K562 (cell line): ENCODE data around the gene UQCRH. TPM values are rescaled to one million over a fixed set of nuclear protein-coding genes. Genes with fewer than 3 reads are reported as not detected.

ENCODE experiments used
- BRCA1 ChIP-seq, 2 experiments: fragments of 450-650 bp in 1 of 2; sonication (generic) in 1 of 2; formaldehyde crosslinking in 1 of 2; IDR thresholded peaks; 2 replicates each; pipeline versions ENCODE4 v1.5.0 to v1.6.1; 2017 to 2020; ENCODE audit warnings: mild to moderate bottlenecking in 1 of 2, missing genetic modification reagents in 1 of 2
- FOXA3 ChIP-seq, 2 experiments: fragments of 450-650 bp in 1 of 2; sonication (generic) in 1 of 2; formaldehyde crosslinking; IDR thresholded peaks in 1 of 2; conservative IDR thresholded peaks in 1 of 2; 2 replicates each; pipeline versions ENCODE4 v1.4.0 to v1.8.0; 2020 to 2022; ENCODE audit warnings: mild to moderate bottlenecking in 2 of 2, missing genetic modification reagents in 1 of 2
- HDGF ChIP-seq: fragments of 450-650 bp; IDR thresholded peaks from 2 replicates; pipeline ENCODE4 v1.6.1; 2016
- HMG20A ChIP-seq: fragments of 450-650 bp; formaldehyde crosslinking; conservative IDR thresholded peaks from 2 replicates; pipeline ENCODE4 v1.4.0; 2020; ENCODE audit warnings: mild to moderate bottlenecking, mixed read lengths
- MCM5 ChIP-seq: fragments of 450-650 bp; IDR thresholded peaks from 2 replicates; pipeline ENCODE4 v1.6.1; 2016; ENCODE audit warnings: low read depth
- MED1 ChIP-seq: sonication (generic); formaldehyde crosslinking; IDR thresholded peaks from 2 replicates; pipeline ENCODE4 v1.8.1; 2023; ENCODE audit warnings: missing genetic modification reagents, borderline replicate concordance
- MYBL2 ChIP-seq, 2 experiments: fragments of 450-650 bp in 1 of 2; sonication (generic) in 1 of 2; formaldehyde crosslinking in 1 of 2; IDR thresholded peaks; 2 replicates each; pipeline versions ENCODE4 v1.6.1 to v1.8.1; 2017 to 2022; ENCODE audit warnings: borderline replicate concordance in 1 of 2, inconsistent platforms in 1 of 2, low read depth in 1 of 2, mild to moderate bottlenecking in 1 of 2, missing genetic modification reagents in 1 of 2, moderate library complexity in 1 of 2
- NFYB ChIP-seq: IDR thresholded peaks from 2 replicates; pipeline ENCODE4 v1.6.1; 2011; ENCODE audit warnings: mild to moderate bottlenecking, moderate library complexity; ENCODE audit not compliant: insufficient read length; ENCODE audit errors: extremely low read depth
- NR2F6 ChIP-seq: fragments of 450-650 bp; formaldehyde crosslinking; IDR thresholded peaks from 2 replicates; pipeline ENCODE4 v1.4.0; 2020; ENCODE audit warnings: mild to moderate bottlenecking
- PHB2 ChIP-seq: fragments of 450-650 bp; IDR thresholded peaks from 2 replicates; pipeline ENCODE4 v1.6.1; 2017; ENCODE audit warnings: low read depth
- RAD21 ChIP-seq, 2 experiments: fragments of 250-450 bp in 1 of 2; fragments of 450-650 bp in 1 of 2; sonication (Bioruptor Pico) in 1 of 2; formaldehyde crosslinking in 1 of 2; IDR thresholded peaks in 1 of 2; conservative IDR thresholded peaks in 1 of 2; 2 replicates each; pipeline versions ENCODE4 v1.4.0 to v1.8.0; 2020 to 2022; ENCODE audit warnings: mild to moderate bottlenecking in 2 of 2, moderate library complexity in 1 of 2
- RAD51 ChIP-seq: fragments of 450-650 bp; IDR thresholded peaks from 2 replicates; pipeline ENCODE4 v1.7.1; 2016; ENCODE audit warnings: low read depth, mild to moderate bottlenecking, borderline replicate concordance
- SMARCE1 ChIP-seq: fragments of 450-650 bp; IDR thresholded peaks from 2 replicates; pipeline ENCODE4 v1.7.1; 2016; ENCODE audit warnings: mild to moderate bottlenecking
- SRSF7 ChIP-seq: fragments of 200-400 bp; formaldehyde crosslinking; optimal IDR thresholded peaks from 2 replicates; pipeline ENCODE3; 2017; ENCODE audit warnings: mild to moderate bottlenecking, low read depth, low read length
- ZNF449 ChIP-seq: fragments of 250-450 bp; sonication (Bioruptor Pico); IDR thresholded peaks from 2 replicates; pipeline ENCODE4 v1.8.0; 2022; ENCODE audit warnings: moderate library complexity, mild to moderate bottlenecking, inconsistent platforms
- ZNF507 ChIP-seq: conservative IDR thresholded peaks from 2 replicates; pipeline ENCODE4 v1.6.1; 2017; ENCODE audit warnings: missing genetic modification characterization, missing compliant biosample characterization
- ZNF584 ChIP-seq: fragments of 200-800 bp; sonication (Bioruptor generic); IDR thresholded peaks from 2 replicates; pipeline ENCODE4 v1.6.1; 2016; ENCODE audit warnings: low read depth, mild to moderate bottlenecking, missing genetic modification characterization, missing compliant biosample characterization
- ZNF586 ChIP-seq: fragments of 450-650 bp; formaldehyde crosslinking; conservative IDR thresholded peaks from 2 replicates; pipeline ENCODE4 v1.4.0; 2020; ENCODE audit warnings: mild to moderate bottlenecking, moderate library complexity
- polyA plus RNA-seq, 8 experiments: library from polyadenylated mRNA; depleted of rRNA in 4 of 8; stranded (reverse) in 5 of 8; unstranded in 3 of 8; fragments of >200 nt; fragmentation: Nextera tagmentation in 2 of 8; fragmentation: Illumina TruSeq in 1 of 8; extraction: Ambion mirVana in 2 of 8; extraction: Trizol in 1 of 8; gene quantifications; 2 replicates each; pipeline versions ENCODE4 v1.2.1 to v1.2.3, GENCODE V29; 2011 to 2014; ENCODE audit warnings: inconsistent platforms in 1 of 8, missing spikeins in 1 of 8
- total RNA-seq, 7 experiments: library from RNA; depleted of rRNA in 6 of 7; stranded (reverse); fragments of >200 nt in 6 of 7; fragmentation: Illumina TruSeq in 2 of 7; extraction: Trizol in 2 of 7; gene quantifications; 2 replicates each; pipeline versions ENCODE4 v1.2.1 to v1.2.3, GENCODE V29; 2011 to 2021; ENCODE audit warnings: low replicate concordance in 1 of 7
- TF ChIP-seq, protein P1 (sequence below): fragments of 150-350 bp; IDR thresholded peaks from 2 replicates; pipeline ENCODE4 v1.6.1; 2014; ENCODE audit warnings: low read depth, mild to moderate bottlenecking, low read length, borderline replicate concordance
- TF ChIP-seq, protein P2 (sequence below), 2 experiments: fragments of 450-650 bp; IDR thresholded peaks; 2 replicates each; pipeline ENCODE4 v1.6.1; 2016
- TF ChIP-seq, protein P3 (sequence below): sonication (generic); formaldehyde crosslinking; IDR thresholded peaks from 2 replicates; pipeline ENCODE4 v1.8.0; 2023; ENCODE audit warnings: mild to moderate bottlenecking, missing genetic modification reagents

UQCRH gene
- total and polyA plus RNA-seq, 9 of the 15 experiments (the other 6 are each of a cell fraction or from before 2014, with no cell fraction given) = 1,267 to 5,184 (median 2,410) TPM

DNA sequence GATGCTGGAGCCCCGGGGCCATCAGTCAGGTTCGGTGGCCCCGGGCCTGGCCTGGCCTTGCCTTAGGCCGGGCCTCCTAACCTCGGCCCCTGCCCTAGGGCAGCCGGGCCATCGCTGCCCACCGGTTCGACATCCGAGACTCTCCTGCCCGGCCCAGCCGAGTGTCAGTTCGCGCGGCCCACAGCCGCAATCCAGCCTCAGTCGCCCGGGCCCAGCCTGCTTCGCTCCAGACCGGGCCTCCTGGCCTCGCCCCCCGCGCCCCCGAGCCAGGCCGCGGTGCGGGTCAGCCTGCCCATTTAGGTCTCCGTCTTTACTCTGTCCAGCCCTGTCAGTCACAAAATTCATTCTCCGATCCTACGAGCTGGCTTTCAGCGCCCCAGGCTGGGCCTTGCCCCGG, 859 bp upstream of the UQCRH start (continued):
- no peak for TF ChIP-seq ZNF449 (CRISPR knock-in tag)
- no peak for TF ChIP-seq PHB2
- TF ChIP-seq, protein P1, sequence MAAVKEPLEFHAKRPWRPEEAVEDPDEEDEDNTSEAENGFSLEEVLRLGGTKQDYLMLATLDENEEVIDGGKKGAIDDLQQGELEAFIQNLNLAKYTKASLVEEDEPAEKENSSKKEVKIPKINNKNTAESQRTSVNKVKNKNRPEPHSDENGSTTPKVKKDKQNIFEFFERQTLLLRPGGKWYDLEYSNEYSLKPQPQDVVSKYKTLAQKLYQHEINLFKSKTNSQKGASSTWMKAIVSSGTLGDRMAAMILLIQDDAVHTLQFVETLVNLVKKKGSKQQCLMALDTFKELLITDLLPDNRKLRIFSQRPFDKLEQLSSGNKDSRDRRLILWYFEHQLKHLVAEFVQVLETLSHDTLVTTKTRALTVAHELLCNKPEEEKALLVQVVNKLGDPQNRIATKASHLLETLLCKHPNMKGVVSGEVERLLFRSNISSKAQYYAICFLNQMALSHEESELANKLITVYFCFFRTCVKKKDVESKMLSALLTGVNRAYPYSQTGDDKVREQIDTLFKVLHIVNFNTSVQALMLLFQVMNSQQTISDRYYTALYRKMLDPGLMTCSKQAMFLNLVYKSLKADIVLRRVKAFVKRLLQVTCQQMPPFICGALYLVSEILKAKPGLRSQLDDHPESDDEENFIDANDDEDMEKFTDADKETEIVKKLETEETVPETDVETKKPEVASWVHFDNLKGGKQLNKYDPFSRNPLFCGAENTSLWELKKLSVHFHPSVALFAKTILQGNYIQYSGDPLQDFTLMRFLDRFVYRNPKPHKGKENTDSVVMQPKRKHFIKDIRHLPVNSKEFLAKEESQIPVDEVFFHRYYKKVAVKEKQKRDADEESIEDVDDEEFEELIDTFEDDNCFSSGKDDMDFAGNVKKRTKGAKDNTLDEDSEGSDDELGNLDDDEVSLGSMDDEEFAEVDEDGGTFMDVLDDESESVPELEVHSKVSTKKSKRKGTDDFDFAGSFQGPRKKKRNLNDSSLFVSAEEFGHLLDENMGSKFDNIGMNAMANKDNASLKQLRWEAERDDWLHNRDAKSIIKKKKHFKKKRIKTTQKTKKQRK = no peak
- no peak for TF ChIP-seq NR2F6 (CRISPR knock-in tag)
- no peak for TF ChIP-seq SMARCE1
- no peak for TF ChIP-seq HDGF
- TF ChIP-seq, protein P2, sequence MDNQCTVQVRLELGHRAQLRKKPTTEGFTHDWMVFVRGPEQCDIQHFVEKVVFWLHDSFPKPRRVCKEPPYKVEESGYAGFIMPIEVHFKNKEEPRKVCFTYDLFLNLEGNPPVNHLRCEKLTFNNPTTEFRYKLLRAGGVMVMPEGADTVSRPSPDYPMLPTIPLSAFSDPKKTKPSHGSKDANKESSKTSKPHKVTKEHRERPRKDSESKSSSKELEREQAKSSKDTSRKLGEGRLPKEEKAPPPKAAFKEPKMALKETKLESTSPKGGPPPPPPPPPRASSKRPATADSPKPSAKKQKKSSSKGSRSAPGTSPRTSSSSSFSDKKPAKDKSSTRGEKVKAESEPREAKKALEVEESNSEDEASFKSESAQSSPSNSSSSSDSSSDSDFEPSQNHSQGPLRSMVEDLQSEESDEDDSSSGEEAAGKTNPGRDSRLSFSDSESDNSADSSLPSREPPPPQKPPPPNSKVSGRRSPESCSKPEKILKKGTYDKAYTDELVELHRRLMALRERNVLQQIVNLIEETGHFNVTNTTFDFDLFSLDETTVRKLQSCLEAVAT (IDR thresholded peaks at IDR 0.05) = peak in 1 of 2 experiments; percentile 11; a peak in 1 of 4 replicates
- no peak for TF ChIP-seq ZNF584 (CRISPR knock-in tag)
- no peak for TF ChIP-seq BRCA1 (IDR thresholded peaks at IDR 0.05)
- peak; percentile 38; the same call in 1 of the 2 replicates for TF ChIP-seq BRCA1 (CRISPR knock-in tag; IDR thresholded peaks at IDR 0.05)
- TF ChIP-seq RAD51 = no peak
- TF ChIP-seq ZNF586 (CRISPR knock-in tag) = no peak
- TF ChIP-seq, protein P3, sequence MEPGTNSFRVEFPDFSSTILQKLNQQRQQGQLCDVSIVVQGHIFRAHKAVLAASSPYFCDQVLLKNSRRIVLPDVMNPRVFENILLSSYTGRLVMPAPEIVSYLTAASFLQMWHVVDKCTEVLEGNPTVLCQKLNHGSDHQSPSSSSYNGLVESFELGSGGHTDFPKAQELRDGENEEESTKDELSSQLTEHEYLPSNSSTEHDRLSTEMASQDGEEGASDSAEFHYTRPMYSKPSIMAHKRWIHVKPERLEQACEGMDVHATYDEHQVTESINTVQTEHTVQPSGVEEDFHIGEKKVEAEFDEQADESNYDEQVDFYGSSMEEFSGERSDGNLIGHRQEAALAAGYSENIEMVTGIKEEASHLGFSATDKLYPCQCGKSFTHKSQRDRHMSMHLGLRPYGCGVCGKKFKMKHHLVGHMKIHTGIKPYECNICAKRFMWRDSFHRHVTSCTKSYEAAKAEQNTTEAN (CRISPR knock-in tag) = peak; percentile 2; the same call in 1 of the 2 replicates
- no peak for TF ChIP-seq ZNF507 (tag)
- TF ChIP-seq SRSF7 = no peak
- TF ChIP-seq MYBL2 (IDR thresholded peaks at IDR 0.05; ENCODE audit: low read depth) = no peak
- TF ChIP-seq MYBL2 (CRISPR knock-in tag; IDR thresholded peaks at IDR 0.05; ENCODE audit: borderline replicate concordance) = no peak
- no peak for TF ChIP-seq FOXA3 (CRISPR knock-in tag; conservative IDR thresholded peaks at IDR 0.05 in 1 of 2, IDR thresholded peaks at IDR 0.05 in 1 of 2)
- no peak; the same call in 1 of the 2 replicates for TF ChIP-seq MED1 (CRISPR knock-in tag)
- no peak for TF ChIP-seq NFYB
- no peak for TF ChIP-seq HMG20A (CRISPR knock-in tag)
- TF ChIP-seq MCM5 = no peak
- TF ChIP-seq RAD21 (CRISPR knock-in tag; conservative IDR thresholded peaks at IDR 0.05 in 1 of 2, IDR thresholded peaks at IDR 0.05 in 1 of 2) = no peak
